ENCODE results near the gene SLIT3. TPM values are rescaled to one million over a fixed set of nuclear protein-coding genes. Genes with fewer than 3 reads are reported as not detected.

The SLIT3 gene
- total and polyA plus RNA-seq, 2 donors (not counting 3 experiments of a cell fraction or from before 2014, with no cell fraction given): 0.90 to 1.0 TPM

GRCh38 chr5:168765086-168765550, 535.8 kb downstream of the SLIT3 start:
- no peaks in the 10 kb centered on the region for H3K9me1 ChIP-seq (replicated peaks; ENCODE audit: control insufficient read depth, extremely low read depth, insufficient read depth, low read length)
- POLR2A ChIA-PET: no interaction called here
- no TSS peak for BruUV-seq (replicated peaks)
- intact Hi-C loops (cut with micrococcal nuclease) (no loop called here), dilution Hi-C loops (cut with MboI; ENCODE audit: extremely low pct_ligation_motif_present, low sequenced_read_pairs) (no loop called here)
- H4K20me1 ChIP-seq (replicated peaks; ENCODE audit: control insufficient read depth, extremely low read depth, insufficient read depth, low read length): no peaks in the 10 kb centered on the region
- no peak overlapping the region for H3K4me2 ChIP-seq (ENCODE audit: insufficient read depth, low read length)
- H3K36me3 ChIP-seq (ENCODE audit: control insufficient read depth in 2 of 2, extremely low read depth in 1 of 2, insufficient read depth in 2 of 2, low read length in 2 of 2): no peaks in the 10 kb centered on the region
- DNase-seq (ENCODE audit: low read depth, low spot score): no peak
- H3K79me2 ChIP-seq (ENCODE audit: control insufficient read depth, insufficient read depth, low read length): no peaks in the 10 kb centered on the region
- no peak overlapping the region for H3K4me3 ChIP-seq (replicated peaks in 1 of 3; ENCODE audit: insufficient read depth in 1 of 3, low read depth in 1 of 3, low read length in 3 of 3)
- no peak overlapping the region for H3K9ac ChIP-seq (replicated peaks; ENCODE audit: extremely low read depth, insufficient read depth, low read length)
- FAIRE-seq: no peak
- no peak overlapping the region for H2AFZ ChIP-seq (ENCODE audit: low read depth, low read length)
- CTCF ChIA-PET: no interaction called here
- no peaks in the 10 kb centered on the region for H3K27me3 ChIP-seq (ENCODE audit: control insufficient read depth in 2 of 2, insufficient read depth in 2 of 2, low read length in 2 of 2)
- H3K9me3 ChIP-seq (replicated peaks; ENCODE audit: control insufficient read depth, insufficient read depth, low read length): no peaks in the 10 kb centered on the region
- TF ChIP-seq MYC (IDR thresholded peaks at IDR 0.05; ENCODE audit: low read depth, low read length): no peak
- no peak for TF ChIP-seq JUN (IDR thresholded peaks at IDR 0.05; ENCODE audit: borderline replicate concordance, insufficient read depth, insufficient read length, low read depth)
- no peak for TF ChIP-seq MAX (IDR thresholded peaks at IDR 0.05; ENCODE audit: insufficient read depth, insufficient read length)
- TF ChIP-seq, protein P1, sequence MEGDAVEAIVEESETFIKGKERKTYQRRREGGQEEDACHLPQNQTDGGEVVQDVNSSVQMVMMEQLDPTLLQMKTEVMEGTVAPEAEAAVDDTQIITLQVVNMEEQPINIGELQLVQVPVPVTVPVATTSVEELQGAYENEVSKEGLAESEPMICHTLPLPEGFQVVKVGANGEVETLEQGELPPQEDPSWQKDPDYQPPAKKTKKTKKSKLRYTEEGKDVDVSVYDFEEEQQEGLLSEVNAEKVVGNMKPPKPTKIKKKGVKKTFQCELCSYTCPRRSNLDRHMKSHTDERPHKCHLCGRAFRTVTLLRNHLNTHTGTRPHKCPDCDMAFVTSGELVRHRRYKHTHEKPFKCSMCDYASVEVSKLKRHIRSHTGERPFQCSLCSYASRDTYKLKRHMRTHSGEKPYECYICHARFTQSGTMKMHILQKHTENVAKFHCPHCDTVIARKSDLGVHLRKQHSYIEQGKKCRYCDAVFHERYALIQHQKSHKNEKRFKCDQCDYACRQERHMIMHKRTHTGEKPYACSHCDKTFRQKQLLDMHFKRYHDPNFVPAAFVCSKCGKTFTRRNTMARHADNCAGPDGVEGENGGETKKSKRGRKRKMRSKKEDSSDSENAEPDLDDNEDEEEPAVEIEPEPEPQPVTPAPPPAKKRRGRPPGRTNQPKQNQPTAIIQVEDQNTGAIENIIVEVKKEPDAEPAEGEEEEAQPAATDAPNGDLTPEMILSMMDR (IDR thresholded peaks at IDR 0.05; ENCODE audit: extremely low read depth in 1 of 2, insufficient read depth in 1 of 2, low read depth in 1 of 2, low read length in 2 of 2): no peak
- no peak for TF ChIP-seq POLR2A (IDR thresholded peaks at IDR 0.05; ENCODE audit: low read depth, low read length)
- no peaks in the 10 kb centered on the region for H3K4me1 ChIP-seq (ENCODE audit: control insufficient read depth, extremely low read depth, insufficient read depth, low read length)
- no peak overlapping the region for H3K27ac ChIP-seq (ENCODE audit: insufficient read depth, low read depth, low read length)
